ENCODE results near the gene CHMP5.

DNA sequence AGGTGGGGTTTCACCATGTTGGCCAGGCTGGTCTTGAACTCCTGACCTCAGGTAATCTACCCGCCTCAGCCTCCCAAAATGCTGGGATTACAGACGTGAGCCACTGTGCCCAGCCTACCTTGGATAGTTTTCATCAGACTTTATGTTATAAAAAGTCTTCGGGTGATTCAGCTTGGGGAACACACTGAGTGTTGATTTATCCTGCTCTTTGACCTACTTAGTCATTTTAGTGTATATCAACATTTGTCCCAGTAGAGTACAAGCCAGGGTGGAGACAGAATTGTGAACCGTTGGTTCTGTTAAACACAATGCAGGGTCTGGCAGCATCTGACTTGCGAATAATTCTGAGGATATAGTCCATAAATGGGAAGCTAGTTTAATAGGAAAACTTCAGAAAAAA is 65.1 kb downstream of the CHMP5 start:
- TF ChIP-seq PHF8 (IDR thresholded peaks at IDR 0.05; ENCODE audit: borderline replicate concordance, low read depth) (no peak), MYC (IDR thresholded peaks at IDR 0.05; ENCODE audit: borderline replicate concordance, low read length) (no peak), CHD4 (IDR thresholded peaks at IDR 0.05; ENCODE audit: borderline replicate concordance) (no peak), RCOR1 (IDR thresholded peaks at IDR 0.05; ENCODE audit: low read depth, low read length) (no peak), RAD21 (conservative IDR thresholded peaks at IDR 0.05 in 1 of 2, IDR thresholded peaks at IDR 0.05 in 1 of 2) (no peak), KDM1A (IDR thresholded peaks at IDR 0.05; ENCODE audit: low read depth) (no peak), REST (IDR thresholded peaks at IDR 0.05) (no peak), ZNF302 (CRISPR knock-in tag; IDR thresholded peaks at IDR 0.05) (no peak), CEBPB (IDR thresholded peaks at IDR 0.05) (peak in 1 of 2 experiments; percentile 44; a peak in 1 of 4 replicates), MAFK (IDR thresholded peaks at IDR 0.05; ENCODE audit: partially characterized antibody) (no peak), POLR2A (IDR thresholded peaks at IDR 0.05; ENCODE audit: low read length) (no peak), GATA3 (IDR thresholded peaks at IDR 0.05; ENCODE audit: borderline replicate concordance) (peak; percentile 61; the same call in 1 of the 2 replicates)
- TF ChIP-seq, protein P1, sequence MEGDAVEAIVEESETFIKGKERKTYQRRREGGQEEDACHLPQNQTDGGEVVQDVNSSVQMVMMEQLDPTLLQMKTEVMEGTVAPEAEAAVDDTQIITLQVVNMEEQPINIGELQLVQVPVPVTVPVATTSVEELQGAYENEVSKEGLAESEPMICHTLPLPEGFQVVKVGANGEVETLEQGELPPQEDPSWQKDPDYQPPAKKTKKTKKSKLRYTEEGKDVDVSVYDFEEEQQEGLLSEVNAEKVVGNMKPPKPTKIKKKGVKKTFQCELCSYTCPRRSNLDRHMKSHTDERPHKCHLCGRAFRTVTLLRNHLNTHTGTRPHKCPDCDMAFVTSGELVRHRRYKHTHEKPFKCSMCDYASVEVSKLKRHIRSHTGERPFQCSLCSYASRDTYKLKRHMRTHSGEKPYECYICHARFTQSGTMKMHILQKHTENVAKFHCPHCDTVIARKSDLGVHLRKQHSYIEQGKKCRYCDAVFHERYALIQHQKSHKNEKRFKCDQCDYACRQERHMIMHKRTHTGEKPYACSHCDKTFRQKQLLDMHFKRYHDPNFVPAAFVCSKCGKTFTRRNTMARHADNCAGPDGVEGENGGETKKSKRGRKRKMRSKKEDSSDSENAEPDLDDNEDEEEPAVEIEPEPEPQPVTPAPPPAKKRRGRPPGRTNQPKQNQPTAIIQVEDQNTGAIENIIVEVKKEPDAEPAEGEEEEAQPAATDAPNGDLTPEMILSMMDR (IDR thresholded peaks at IDR 0.05) = no peak
